ENCODE measurements around the gene VIT.

DNA sequence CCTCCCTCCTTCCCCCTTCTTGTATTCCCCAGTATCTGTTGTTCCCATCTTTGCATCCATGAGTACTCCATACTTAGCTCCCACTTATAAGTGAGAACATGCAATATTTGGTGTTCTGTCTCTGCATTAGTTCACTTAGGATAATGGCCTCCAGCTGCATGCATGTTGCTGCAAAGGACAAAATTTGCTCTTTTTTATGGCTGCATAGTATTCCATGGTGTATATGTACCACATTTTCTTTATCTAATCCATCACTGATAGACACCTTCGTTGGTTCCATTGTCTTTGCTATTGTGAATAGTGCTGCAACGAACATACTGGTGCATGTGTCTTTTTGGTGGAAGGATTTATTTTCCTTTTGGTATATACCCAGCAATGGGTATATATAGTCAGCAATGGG lies 47.4 kb downstream of the VIT start:
- TF ChIP-seq POLR2A (IDR thresholded peaks at IDR 0.05; ENCODE audit: low read depth, low read length) (no peak), TAF1 (IDR thresholded peaks at IDR 0.05; ENCODE audit: low read depth, low read length) (no peak), POLR2AphosphoS5 (IDR thresholded peaks at IDR 0.05; ENCODE audit: low read depth, low read length) (no peak)

All from GM12891 (cell line).